Gastroesophageal sphincter (tissue), 3 donors: ENCODE measurements around the gene PLEKHM3.

Experiments used
- EP300 ChIP-seq: sonication (generic); formaldehyde crosslinking; IDR thresholded peaks from one replicate; pipeline ENCODE4 v1.6.1; 2017; ENCODE audit warnings: antibody characterized with exemption, mild to moderate bottlenecking
- POLR2A ChIP-seq, 2 donors: fragments of 450-650 bp; IDR thresholded peaks; one replicate each; pipeline ENCODE4 v1.6.1; 2017; ENCODE audit warnings: antibody characterized with exemption in 2 of 2, mild to moderate bottlenecking in 2 of 2, moderate library complexity in 1 of 2
- POLR2AphosphoS5 ChIP-seq: sonication (generic); formaldehyde crosslinking; IDR thresholded peaks from one replicate; pipeline ENCODE4 v1.6.1; 2017; ENCODE audit warnings: antibody characterized with exemption
- TF ChIP-seq, protein P1 (sequence below), 4 experiments: fragments of 200-600 bp in 2 of 4; fragments of 450-650 bp in 2 of 4; sonication (generic) in 1 of 4; IDR thresholded peaks; one replicate each; pipeline ENCODE4 v1.5.1; 2017 to 2019; ENCODE audit warnings: antibody characterized with exemption in 4 of 4, mild to moderate bottlenecking in 2 of 4, moderate library complexity in 2 of 4

DNA sequence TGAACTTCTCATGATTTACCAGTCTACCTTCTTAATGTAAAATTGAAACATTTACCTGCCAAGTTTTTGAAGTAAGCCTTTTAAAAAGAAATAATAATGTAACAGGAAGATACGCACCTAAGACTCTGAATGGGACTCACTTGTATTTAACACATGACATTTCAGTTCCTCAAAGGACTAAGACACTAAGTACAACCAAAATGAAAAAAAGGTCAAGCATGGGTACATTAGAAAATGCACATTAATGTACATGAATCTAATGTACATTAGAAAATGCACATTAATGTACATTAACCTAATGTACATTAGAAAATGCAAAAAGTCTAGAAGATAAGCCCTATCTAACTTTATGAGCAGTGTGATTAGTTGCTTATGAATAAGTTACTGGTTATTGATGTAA, 186.3 kb downstream of the PLEKHM3 start:
- TF ChIP-seq POLR2A (IDR thresholded peaks at IDR 0.05) (no peak), POLR2AphosphoS5 (no peak), EP300 (no peak)
- TF ChIP-seq, protein P1, sequence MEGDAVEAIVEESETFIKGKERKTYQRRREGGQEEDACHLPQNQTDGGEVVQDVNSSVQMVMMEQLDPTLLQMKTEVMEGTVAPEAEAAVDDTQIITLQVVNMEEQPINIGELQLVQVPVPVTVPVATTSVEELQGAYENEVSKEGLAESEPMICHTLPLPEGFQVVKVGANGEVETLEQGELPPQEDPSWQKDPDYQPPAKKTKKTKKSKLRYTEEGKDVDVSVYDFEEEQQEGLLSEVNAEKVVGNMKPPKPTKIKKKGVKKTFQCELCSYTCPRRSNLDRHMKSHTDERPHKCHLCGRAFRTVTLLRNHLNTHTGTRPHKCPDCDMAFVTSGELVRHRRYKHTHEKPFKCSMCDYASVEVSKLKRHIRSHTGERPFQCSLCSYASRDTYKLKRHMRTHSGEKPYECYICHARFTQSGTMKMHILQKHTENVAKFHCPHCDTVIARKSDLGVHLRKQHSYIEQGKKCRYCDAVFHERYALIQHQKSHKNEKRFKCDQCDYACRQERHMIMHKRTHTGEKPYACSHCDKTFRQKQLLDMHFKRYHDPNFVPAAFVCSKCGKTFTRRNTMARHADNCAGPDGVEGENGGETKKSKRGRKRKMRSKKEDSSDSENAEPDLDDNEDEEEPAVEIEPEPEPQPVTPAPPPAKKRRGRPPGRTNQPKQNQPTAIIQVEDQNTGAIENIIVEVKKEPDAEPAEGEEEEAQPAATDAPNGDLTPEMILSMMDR (IDR thresholded peaks at IDR 0.05) = no peak
